ENCODE measurements around the gene MOCOS.

Gene MOCOS

GRCh38 chr18:36273347-36273746 lies 86.0 kb downstream of the MOCOS start:
- DNase-seq (ENCODE audit: low spot score) = no peak

DNA sequence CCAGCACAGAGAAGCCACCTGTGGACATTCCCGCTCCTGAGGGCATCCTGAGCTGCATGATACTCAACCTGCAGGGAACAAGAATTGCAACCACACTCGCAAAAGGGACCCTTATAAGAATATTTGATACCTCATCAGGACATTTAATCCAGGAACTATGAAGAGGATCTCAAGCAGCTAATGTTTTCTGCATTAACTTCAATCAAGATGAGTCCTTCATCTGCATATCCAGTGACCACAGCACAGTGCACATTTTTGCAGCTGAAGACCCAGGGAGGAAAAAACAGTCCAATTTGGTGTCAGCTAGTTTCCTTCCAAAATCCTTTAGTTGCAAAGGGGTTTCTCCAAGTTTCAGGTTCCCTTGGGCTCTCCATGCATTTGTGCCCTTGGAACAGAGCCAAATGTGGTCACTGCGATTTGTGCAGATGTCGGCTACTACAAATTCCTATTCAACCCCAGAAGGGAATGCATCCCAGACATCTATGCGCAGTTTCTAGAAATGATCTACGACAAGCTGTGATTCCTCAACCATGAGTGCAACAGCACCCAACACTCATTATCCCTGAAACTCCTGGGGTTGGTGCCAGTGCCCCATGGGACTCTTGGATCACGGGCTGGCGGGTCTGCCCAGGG lies 86.9 kb downstream of the MOCOS start:
- DNase-seq (ENCODE audit: low spot score) = no peak

- DNase-seq (ENCODE audit: low spot score) = no peak
These were observed 88.3 kb downstream of the MOCOS start for GRCh38 chr18:36275561-36275960.

DNA sequence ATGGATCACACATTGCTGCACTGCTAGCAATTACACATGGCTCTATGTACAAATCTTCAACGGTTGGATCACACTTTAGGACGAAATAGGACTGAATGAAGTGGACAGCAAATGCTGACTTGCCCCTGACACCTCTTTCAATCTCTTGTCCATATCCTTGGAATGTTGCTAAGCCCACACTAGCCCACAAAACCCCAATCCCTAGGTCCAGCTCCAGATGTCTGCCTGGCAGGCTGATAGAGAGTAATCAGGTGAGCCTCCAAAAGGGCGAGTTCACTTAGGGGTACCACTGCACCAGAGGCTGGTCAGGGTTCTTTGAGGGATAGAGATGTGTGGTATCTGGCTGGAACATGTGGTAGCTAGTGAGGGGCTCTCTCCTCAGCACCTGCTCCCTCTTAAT lies 91.7 kb downstream of the MOCOS start:
- DNase-seq (ENCODE audit: low spot score) = no peak

GRCh38 chr18:36281936-36282335 lies 94.6 kb downstream of the MOCOS start:
- no peak for DNase-seq (ENCODE audit: low spot score)

- no peak for DNase-seq (ENCODE audit: low spot score)
These were observed 96.2 kb downstream of the MOCOS start for GRCh38 chr18:36283448-36283847.

DNA sequence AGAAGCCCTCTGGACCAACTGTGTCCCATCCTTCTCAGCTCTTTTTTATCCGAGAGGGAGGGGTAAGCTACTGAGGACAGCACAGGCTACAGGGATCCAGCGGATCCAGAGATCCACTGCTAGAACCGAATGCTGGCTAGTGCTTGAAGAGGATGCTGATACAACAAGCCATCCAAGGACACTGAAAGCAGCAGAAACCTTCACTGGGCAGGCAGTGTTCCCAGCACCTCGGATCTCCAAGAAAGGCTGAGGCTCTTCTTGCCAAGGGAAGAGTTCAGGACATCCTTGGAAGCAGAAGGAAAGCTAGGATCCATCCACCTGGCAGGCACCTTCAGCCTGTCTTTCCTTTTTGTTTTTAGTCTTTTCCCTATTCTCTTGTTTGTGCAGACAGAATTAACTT lies 97.0 kb downstream of the MOCOS start:
- DNase-seq (ENCODE audit: low spot score) = no peak

DNA sequence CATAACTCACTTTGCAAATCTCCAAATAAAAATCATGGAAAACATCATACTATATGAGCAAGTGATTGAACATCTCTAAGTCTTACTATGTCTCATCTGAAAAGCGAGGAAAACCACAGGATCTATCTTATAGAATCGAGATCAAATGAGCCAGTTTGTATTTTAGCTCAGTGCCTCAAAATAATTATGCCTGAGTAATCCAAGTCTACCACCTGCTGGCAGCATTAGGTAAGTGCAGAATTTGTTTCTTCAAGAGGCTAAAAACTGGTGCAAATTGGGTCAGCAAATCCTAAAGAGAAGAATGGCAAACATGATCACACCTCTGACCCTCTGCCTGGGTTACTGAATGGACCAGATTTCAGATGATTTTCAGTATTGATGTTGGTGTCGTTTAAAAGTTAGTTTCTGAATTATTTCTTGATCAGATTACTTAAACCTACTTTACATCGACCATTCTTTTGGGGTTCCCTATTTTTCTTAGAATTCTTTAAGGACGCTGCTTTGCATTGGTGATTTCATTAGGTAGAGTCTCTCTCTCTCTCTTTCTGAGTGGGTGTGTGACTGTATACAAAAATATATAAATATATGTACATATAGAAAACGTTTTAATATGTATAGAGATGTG lies 97.5 kb downstream of the MOCOS start:
- peak; percentile 72 for DNase-seq (ENCODE audit: low spot score)

GRCh38 chr18:36287653-36288052 lies 100.4 kb downstream of the MOCOS start:
- no peak for DNase-seq (ENCODE audit: low spot score)

GRCh38 chr18:36288689-36289088 lies 101.4 kb downstream of the MOCOS start:
- DNase-seq (ENCODE audit: low spot score) = no peak

DNA sequence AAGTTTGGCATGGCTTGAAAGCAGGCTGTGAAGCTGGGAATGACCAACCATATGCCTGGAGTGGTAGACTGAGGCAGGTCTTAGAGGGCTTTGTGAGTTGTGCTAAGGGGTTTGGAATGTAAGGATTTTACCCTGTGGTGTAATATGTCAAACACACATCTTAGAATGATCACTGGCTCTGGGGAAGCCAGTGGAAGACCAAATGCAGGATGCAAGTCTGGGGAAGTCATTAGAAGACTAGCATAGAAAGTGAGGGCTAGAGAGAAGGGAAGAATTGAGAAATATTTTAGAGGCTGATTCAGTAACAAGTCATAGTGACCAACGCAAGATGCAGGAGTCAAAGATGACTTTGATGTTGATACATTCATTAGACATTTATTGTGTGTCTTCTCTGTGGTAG lies 106.7 kb downstream of the MOCOS start:
- no peak for DNase-seq (ENCODE audit: low spot score)

GRCh38 chr18:36295214-36295613 lies 107.9 kb downstream of the MOCOS start:
- no peak for DNase-seq (ENCODE audit: low spot score)

GRCh38 chr18:36295880-36296301 lies 108.6 kb downstream of the MOCOS start:
- DNase-seq (ENCODE audit: low spot score) = no peak

- DNase-seq (ENCODE audit: low spot score) = peak; percentile 68
These were observed 109.5 kb downstream of the MOCOS start for GRCh38 chr18:36296650-36297416.

DNA sequence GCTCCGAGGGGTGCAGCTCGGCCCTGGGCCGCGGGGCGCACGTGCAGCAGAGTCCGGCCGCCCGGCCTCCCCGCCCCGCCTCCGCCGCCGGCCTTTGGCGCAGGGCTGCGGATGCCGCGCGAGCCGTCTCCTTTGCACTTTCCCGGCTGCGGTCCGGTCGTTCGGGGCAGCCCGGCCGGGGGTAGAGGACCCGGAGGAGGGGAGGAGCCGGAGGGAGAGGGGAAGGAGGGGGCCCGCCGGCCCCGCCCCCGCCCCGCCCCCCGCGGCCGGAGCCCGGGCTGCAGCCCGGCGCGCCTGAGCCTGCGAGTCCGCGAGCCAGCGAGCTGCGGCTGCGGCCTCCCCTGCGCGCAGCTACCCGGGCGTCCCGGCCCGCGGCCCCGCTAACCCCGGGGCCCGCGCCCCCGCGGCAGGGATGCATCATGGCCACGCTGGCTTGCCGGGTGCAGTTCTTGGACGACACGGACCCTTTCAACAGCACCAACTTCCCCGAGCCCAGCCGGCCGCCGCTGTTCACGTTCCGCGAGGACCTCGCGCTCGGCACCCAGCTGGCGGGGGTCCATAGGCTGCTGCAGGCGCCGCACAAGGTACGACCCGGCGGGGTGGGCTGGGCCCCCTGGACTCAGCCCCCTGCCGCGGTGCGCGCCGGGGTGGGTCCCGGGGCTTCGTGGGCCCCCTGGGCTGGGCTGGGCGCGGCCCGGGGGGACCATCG lies 110.3 kb downstream of the MOCOS start, which contains the start of gene FHOD3:
FHOD3 (plus strand) TSS at position 297 of the 709 bp plus-strand sequence; CDS start at position 420, 123 bp downstream.
- peak; percentile 50 for DNase-seq (ENCODE audit: low spot score)

- DNase-seq (ENCODE audit: low spot score) = no peak
These were observed 110.9 kb downstream of the MOCOS start for GRCh38 chr18:36298126-36298741.

DNA sequence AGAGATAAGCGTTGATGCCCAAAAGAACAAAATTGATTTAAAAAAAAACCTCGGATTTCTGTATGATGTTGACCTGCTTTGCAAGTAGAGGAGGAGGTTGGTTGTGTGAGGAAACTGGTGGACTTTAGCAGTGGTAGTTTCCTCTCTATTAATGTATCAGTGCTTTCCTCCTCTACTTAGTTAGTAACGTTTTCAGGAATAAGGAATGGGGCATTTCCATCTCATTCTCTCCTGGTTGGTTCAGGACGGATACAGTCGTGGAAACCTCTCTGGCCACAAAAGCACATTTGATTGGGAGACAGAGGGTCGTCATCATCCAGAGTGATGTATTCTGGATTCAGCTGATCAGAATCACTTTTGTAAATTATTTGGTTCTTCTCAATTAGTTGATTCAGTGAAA lies 111.7 kb downstream of the MOCOS start:
- no peak for DNase-seq (ENCODE audit: low spot score)

GRCh38 chr18:36300211-36300610 lies 112.9 kb downstream of the MOCOS start:
- no peak for DNase-seq (ENCODE audit: low spot score)

- no peak for DNase-seq (ENCODE audit: low spot score)
These were observed 114.6 kb downstream of the MOCOS start for GRCh38 chr18:36301884-36302283.

- no peak for DNase-seq (ENCODE audit: low spot score)
These were observed 115.4 kb downstream of the MOCOS start for GRCh38 chr18:36302676-36303075.

DNA sequence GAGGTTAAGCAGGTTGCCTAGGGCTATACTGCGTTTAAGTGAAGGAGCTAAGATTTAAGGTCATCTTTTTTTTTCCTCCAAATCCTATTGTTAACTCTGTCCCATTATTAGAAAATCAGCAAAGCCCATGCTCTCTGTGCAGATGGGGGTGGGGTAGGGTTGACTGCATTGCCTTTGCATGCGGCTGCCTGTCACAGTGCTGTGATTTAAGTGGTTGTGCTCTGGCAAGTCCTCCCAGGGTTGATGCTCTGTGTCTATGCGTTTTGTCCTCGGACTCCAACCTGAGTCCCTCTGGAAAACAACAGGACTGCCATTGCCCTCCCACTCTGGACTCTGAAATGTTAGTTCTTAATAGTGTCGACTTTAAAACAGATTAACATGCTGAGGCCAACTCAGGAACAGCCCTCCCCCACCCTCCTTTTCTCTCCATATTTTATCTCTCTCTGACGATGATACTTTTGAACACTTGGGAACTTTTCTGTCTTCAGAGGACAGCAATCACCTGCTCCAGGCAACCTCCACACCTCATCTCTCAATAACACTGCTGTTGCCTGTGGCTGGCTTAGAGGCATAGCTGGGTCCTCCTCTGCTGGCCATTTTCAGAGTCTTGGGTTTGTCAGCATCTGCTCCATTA lies 116.0 kb downstream of the MOCOS start:
- no peak for DNase-seq (ENCODE audit: low spot score)

- DNase-seq (ENCODE audit: low spot score) = no peak
These were observed 117.4 kb downstream of the MOCOS start for GRCh38 chr18:36304723-36305122.
